Ishikawa (cell line): ENCODE data around the gene HPX.

Experiments
- CREB1 ChIP-seq: IDR thresholded peaks from 2 replicates; pipeline ENCODE4 v1.6.1; 2012; ENCODE audit warnings: low read depth
- EGR1 ChIP-seq: IDR thresholded peaks from 2 replicates; pipeline ENCODE4 v1.6.1; 2012
- EP300 ChIP-seq: IDR thresholded peaks from 2 replicates; pipeline ENCODE4 v1.6.1; 2012; ENCODE audit warnings: borderline replicate concordance
- MAX ChIP-seq: IDR thresholded peaks from 2 replicates; pipeline ENCODE4 v1.6.1; 2012
- NFIC ChIP-seq: IDR thresholded peaks from 2 replicates; pipeline ENCODE4 v1.6.1; 2012
- RAD21 ChIP-seq: IDR thresholded peaks from 2 replicates; pipeline ENCODE4 v1.6.1; 2012; ENCODE audit warnings: low read depth
- REST ChIP-seq: IDR thresholded peaks from 2 replicates; pipeline ENCODE4 v1.6.1; 2012; ENCODE audit warnings: low read depth, mild to moderate bottlenecking
- TAF1 ChIP-seq: IDR thresholded peaks from 2 replicates; pipeline ENCODE4 v1.6.1; 2012; ENCODE audit warnings: low read depth, mild to moderate bottlenecking
- USF1 ChIP-seq: IDR thresholded peaks from 2 replicates; pipeline ENCODE4 v1.6.1; 2012
- ZBTB7A ChIP-seq: IDR thresholded peaks from 2 replicates; pipeline ENCODE4 v1.6.1; 2012; ENCODE audit warnings: low read depth

Gene HPX

GRCh38 chr11:6385046-6385777 lies 55.6 kb downstream of the HPX start:
- TF ChIP-seq MAX: no peak
- no peak for TF ChIP-seq NFIC
- TF ChIP-seq CREB1: no peak
- no peak for TF ChIP-seq REST
- TF ChIP-seq EGR1: no peak
- no peak for TF ChIP-seq TAF1
- TF ChIP-seq EP300: no peak
- no peak for TF ChIP-seq RAD21
- TF ChIP-seq USF1: no peak
- no peak for TF ChIP-seq ZBTB7A
